ENCODE data around the gene SYPL1. TPM values are rescaled to one million over a fixed set of nuclear protein-coding genes. Genes with fewer than 3 reads are reported as not detected.
A peak's percentile ranks its signal among the peaks of the same experiment; 100 is the strongest.

The SYPL1 gene
- total and polyA plus RNA-seq, 9 of the 15 experiments (the other 6 are each of a cell fraction or from before 2014, with no cell fraction given) = 23.8 to 214 (median 70.2) TPM

DNA sequence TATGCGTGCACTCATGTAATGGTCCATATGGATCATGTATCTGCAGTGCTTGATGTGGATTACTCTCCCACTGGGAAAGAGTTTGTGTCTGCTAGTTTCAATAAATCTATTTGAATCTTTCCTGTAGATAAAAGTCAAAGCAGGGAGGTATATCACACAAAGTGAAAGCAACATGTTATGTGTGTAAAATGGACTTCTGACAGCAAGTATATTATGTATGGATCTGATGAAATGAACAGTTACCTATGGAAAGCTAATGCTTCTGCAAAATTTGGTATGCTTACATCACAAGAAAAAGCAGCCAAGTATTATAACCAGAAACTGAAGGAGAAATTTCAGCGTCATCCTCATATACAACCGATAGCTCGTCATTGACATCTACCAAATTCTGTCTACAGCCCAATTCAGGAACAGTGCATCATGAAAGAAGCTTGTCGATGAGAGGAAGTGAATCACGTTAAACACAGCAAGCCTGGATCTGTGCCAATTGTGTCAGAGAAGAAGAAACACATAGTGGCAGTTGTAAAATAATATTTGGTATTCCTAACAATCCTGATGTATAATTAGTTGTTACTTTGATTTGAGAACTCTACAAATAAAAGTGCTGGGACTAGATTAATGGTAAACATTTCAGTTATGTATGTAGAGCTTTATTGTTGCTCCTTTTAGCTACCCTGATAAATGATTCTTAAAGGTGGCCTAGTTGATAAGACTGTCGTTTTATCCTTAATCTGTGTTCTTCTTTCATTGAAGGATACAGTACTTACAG, 14.2 kb upstream of the SYPL1 start:
- in situ Hi-C loops (cut with MboI) (no loop called here), intact Hi-C loops (cut with micrococcal nuclease) (no loop called here)
- Histone ChIP-seq H3K4me3 (no peak overlapping the region), H3K4me2 (ENCODE audit: insufficient read depth, low read length) (no peak overlapping the region; the same call in 1 of the 2 replicates), H3K9ac (ENCODE audit: insufficient read depth in 1 of 2, low read depth in 2 of 2, low read length in 2 of 2) (no peak overlapping the region), H4K20me1 (replicated peaks; ENCODE audit: control insufficient read depth, insufficient read depth, low read length) (no peaks in the 10 kb centered on the region), H3K36me3 (ENCODE audit: control insufficient read depth, insufficient read depth, low read length) (no peaks in the 10 kb centered on the region), H3K4me1 (replicated peaks in 1 of 2; ENCODE audit: control insufficient read depth in 2 of 2, insufficient read depth in 2 of 2, low read length in 2 of 2) (peaks cover 4 to 10% of the 10 kb centered on the region in 2 experiments; a peak in 2 of 5 replicates), H3K79me2 (ENCODE audit: control insufficient read depth, insufficient read depth, low read length) (no peaks in the 10 kb centered on the region), H3K9me1 (ENCODE audit: control insufficient read depth, insufficient read depth, low read length) (no peaks in the 10 kb centered on the region), H2AFZ (ENCODE audit: low read depth, low read length) (no peak overlapping the region), H3K27me3 (ENCODE audit: control insufficient read depth in 2 of 2, insufficient read depth in 2 of 2, low read length in 2 of 2) (peaks cover 15 to 19% of the 10 kb centered on the region in 2 experiments), H3K27ac (ENCODE audit: extremely low read depth, low read depth, low read length) (no peak overlapping the region), H3K9me3 (replicated peaks; ENCODE audit: control insufficient read depth, insufficient read depth, low read depth, low read length) (no peaks in the 10 kb centered on the region)
- POLR2A ChIA-PET = interaction anchor here (0.5 to 2.5 kb wide), 4 partner anchors 10 to 487 kb away, joined by 3 to 8 read pairs (median 4); no protein-coding TSS in a partner anchor
- CTCF ChIA-PET (ENCODE audit: low intra/inter-chr PET ratio) = no interaction called here
- 2% methylated on average over 7 of the region's 7 CpGs for WGBS (ENCODE audit: insufficient coverage, low coverage, missing lambda C conversion rate)
- BruUV-seq (replicated peaks) = no TSS peak
- peak; percentile 43 for ATAC-seq
- DNase-seq (ENCODE audit: extremely low read depth in 1 of 4, low spot score in 3 of 4) = peak in 1 of 4 experiments; percentile 54
- peak; percentile 72 for FAIRE-seq
- TF ChIP-seq POLR2AphosphoS5 (IDR thresholded peaks at IDR 0.05; ENCODE audit: control insufficient read depth, insufficient read depth, low read depth, low read length) (no peak), THAP7 (CRISPR knock-in tag; IDR thresholded peaks at IDR 0.05) (no peak), PHTF2 (CRISPR knock-in tag; IDR thresholded peaks at IDR 0.05) (no peak), RERE (CRISPR knock-in tag; IDR thresholded peaks at IDR 0.05; ENCODE audit: borderline replicate concordance) (no peak), DPF2 (IDR thresholded peaks at IDR 0.05) (peak; percentile 21; the same call in 1 of the 2 replicates), TBP (optimal IDR thresholded peaks at IDR 0.05; ENCODE audit: low read depth, low read length) (no peak), ARID1B (IDR thresholded peaks at IDR 0.05) (peak; percentile 72), CREM (IDR thresholded peaks at IDR 0.05; ENCODE audit: low read depth) (peak; percentile 57), KAT2B (IDR thresholded peaks at IDR 0.05; ENCODE audit: low read depth, low read length) (no peak), RNF2 (IDR thresholded peaks at IDR 0.05) (no peak), ILK (tag; IDR thresholded peaks at IDR 0.05; ENCODE audit: borderline replicate concordance, low read depth) (no peak), NFIX (CRISPR knock-in tag; IDR thresholded peaks at IDR 0.05; ENCODE audit: low read depth) (peak; percentile 39; the same call in 1 of the 2 replicates), ZNF639 (CRISPR knock-in tag; conservative IDR thresholded peaks at IDR 0.05 in 1 of 2, IDR thresholded peaks at IDR 0.05 in 1 of 2) (0 out of 4 replicates have a peak, but pooled peaks of 1 of the 2 experiments have one; percentile 29)
- TF ChIP-seq, protein P1, sequence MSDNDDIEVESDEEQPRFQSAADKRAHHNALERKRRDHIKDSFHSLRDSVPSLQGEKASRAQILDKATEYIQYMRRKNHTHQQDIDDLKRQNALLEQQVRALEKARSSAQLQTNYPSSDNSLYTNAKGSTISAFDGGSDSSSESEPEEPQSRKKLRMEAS (CRISPR knock-in tag; IDR thresholded peaks at IDR 0.05) = no peak

All from K562 (cell line).